Panc1 (cell line): ENCODE data around the gene SLC8A1. TPM values are rescaled to one million over a fixed set of nuclear protein-coding genes. Genes with fewer than 3 reads are reported as not detected.

ENCODE experiments used
- ATAC-seq: fragments of 200-7000 bp; cut with Tn5 transposase; 2 replicates; pipeline ENCODE4 v1.9.1; 2020; ENCODE audit warnings: mild to moderate bottlenecking, moderate library complexity
- BruUV-seq: library from RNA; stranded (reverse); fragments of 400-500 nt; replicated peaks from 2 replicates; lab custom pipeline; 2021; lab: Mats Ljungman, UMichigan
- CTCF ChIA-PET: fragments of 300-600 bp; sonication (Branson Sonifier 250); formaldehyde crosslinking; loops from one replicate; lab custom pipeline; 2022; ENCODE audit warnings: antibody characterized with exemption; lab: Charles Lee
- POLR2A ChIA-PET: fragments of 300-600 bp; sonication (Branson Sonifier 250); formaldehyde crosslinking; loops from one replicate; lab custom pipeline; 2022; ENCODE audit warnings: antibody characterized with exemption; lab: Charles Lee
- DNase-seq: peaks from one replicate; pipeline ENCODE4 v3.0.0-alpha.2; 2010; ENCODE audit warnings: low read depth, low spot score
- H3K27ac ChIP-seq: 2 replicates; pipeline ENCODE4 v1.5.1; 2011; ENCODE audit warnings: mild to moderate bottlenecking, low read length, inconsistent platforms
- H3K27me3 ChIP-seq: fragments of 200-500 bp; sonication (Bioruptor generic); 2 replicates; pipeline ENCODE4 v1.6.0; 2014; ENCODE audit warnings: low read length, inconsistent platforms; ENCODE audit not compliant: control insufficient read depth, insufficient read depth
- H3K36me3 ChIP-seq: fragments of 200-500 bp; sonication (Bioruptor generic); 2 replicates; pipeline ENCODE4 v1.5.1; 2014; ENCODE audit warnings: inconsistent platforms, mild to moderate bottlenecking, low read length, moderate library complexity; ENCODE audit not compliant: control insufficient read depth, insufficient read depth
- H3K4me1 ChIP-seq: 2 replicates; pipeline ENCODE4 v1.5.1; 2011; ENCODE audit warnings: inconsistent platforms, mild to moderate bottlenecking, low read length, moderate library complexity; ENCODE audit not compliant: control insufficient read depth, insufficient read depth
- H3K4me3 ChIP-seq, 2 experiments: 2 replicates each; pipeline ENCODE4 v1.5.1; 2011 to 2012; ENCODE audit warnings: low read depth in 2 of 2, low read length in 2 of 2, mild to moderate bottlenecking in 2 of 2, inconsistent platforms in 1 of 2, moderate library complexity in 1 of 2
- H3K9me3 ChIP-seq: fragments of 200-500 bp; sonication (Bioruptor generic); 2 replicates; pipeline ENCODE4 v1.5.1; 2014; ENCODE audit warnings: low read depth, mild to moderate bottlenecking, inconsistent platforms, low read length, moderate library complexity; ENCODE audit not compliant: control insufficient read depth, insufficient read depth
- CTCF ChIP-seq: fragments of 450-650 bp; IDR thresholded peaks from 2 replicates; pipeline ENCODE4 v1.5.1; 2017; ENCODE audit warnings: mild to moderate bottlenecking
- POLR2AphosphoS5 ChIP-seq: IDR thresholded peaks from 2 replicates; pipeline ENCODE4 v1.6.1; 2012; ENCODE audit warnings: mild to moderate bottlenecking, low read depth, low read length, moderate library complexity
- REST ChIP-seq, 2 experiments: IDR thresholded peaks; 2 replicates each; pipeline ENCODE4 v1.6.1; 2011 to 2012; ENCODE audit warnings: low read depth in 2 of 2, control low read depth in 1 of 2, low read length in 1 of 2, mild to moderate bottlenecking in 1 of 2, moderate library complexity in 1 of 2; ENCODE audit not compliant: insufficient read depth in 1 of 2
- SIN3A ChIP-seq: IDR thresholded peaks from 2 replicates; pipeline ENCODE4 v1.6.1; 2012; ENCODE audit warnings: low read depth, mild to moderate bottlenecking, low read length, moderate library complexity, borderline replicate concordance; ENCODE audit not compliant: insufficient read depth
- TCF7L2 ChIP-seq: IDR thresholded peaks from 2 replicates; pipeline ENCODE4 v1.6.1; 2011; ENCODE audit warnings: mild to moderate bottlenecking, low read depth, low read length, inconsistent platforms
- in situ Hi-C: cut with HindIII; loops from 2 replicates; pipeline ENCODE4 v1.10.0; 2016; ENCODE audit warnings: low sequenced_read_pairs, low pct_unique_long_range_greater_than_20kb
- intact Hi-C: fragments of 100-400 bp; cut with micrococcal nuclease; formaldehyde crosslinking; loops from one replicate; pipeline ENCODE4 v1.10.0; 2022; ENCODE audit not compliant: unreplicated experiment
- total RNA-seq: library from RNA; stranded (reverse); gene quantifications from one replicate; pipeline ENCODE4 v1.2.1, GENCODE V29; 2021; ENCODE audit not compliant: unreplicated experiment

The SLC8A1 gene
- total RNA-seq, 1 experiment from 2014 or later = 0.59 TPM

- intact Hi-C loops = no loop called here
- no peak overlapping the region for H3K27ac ChIP-seq
- no TSS peak for BruUV-seq
- H3K9me3 ChIP-seq = no peaks in the 10 kb centered on the region
- in situ Hi-C loops = no loop called here
- H3K27me3 ChIP-seq = no peaks in the 10 kb centered on the region
- no peak for DNase-seq
- ChIA-PET POLR2A (no interaction called here), CTCF (no interaction called here)
- no peaks in the 10 kb centered on the region for H3K36me3 ChIP-seq
- TF ChIP-seq POLR2AphosphoS5 = no peak
- TF ChIP-seq SIN3A = no peak
- TF ChIP-seq TCF7L2 = no peak
- no peak for TF ChIP-seq REST (IDR thresholded peaks at IDR 0.05; ENCODE audit: insufficient read depth in 1 of 2, low read depth in 2 of 2, low read length in 1 of 2)
- TF ChIP-seq CTCF = no peak
- no peaks in the 10 kb centered on the region for H3K4me1 ChIP-seq
- ATAC-seq = no peak
- no peak overlapping the region for H3K4me3 ChIP-seq
Observed at GRCh38 chr2:40218679-40219078, 233.2 kb downstream of the SLC8A1 start.

GRCh38 chr2:40213619-40214018, 238.3 kb downstream of the SLC8A1 start:
- BruUV-seq = no TSS peak
- POLR2A ChIA-PET = no interaction called here
- no peak for ATAC-seq

More at GRCh38 chr2:40213619-40214018, 238.3 kb downstream of the SLC8A1 start:
- H3K4me1 ChIP-seq = no peaks in the 10 kb centered on the region
- in situ Hi-C loops (no loop called here), intact Hi-C loops (no loop called here)
- CTCF ChIA-PET = no interaction called here
- TF ChIP-seq TCF7L2 = no peak
- no peak for TF ChIP-seq POLR2AphosphoS5
- TF ChIP-seq REST (IDR thresholded peaks at IDR 0.05; ENCODE audit: insufficient read depth in 1 of 2, low read depth in 2 of 2, low read length in 1 of 2) = no peak
- no peak for TF ChIP-seq SIN3A
- no peak for TF ChIP-seq CTCF
- H3K4me3 ChIP-seq = no peak overlapping the region
- no peaks in the 10 kb centered on the region for H3K36me3 ChIP-seq
- no peaks in the 10 kb centered on the region for H3K27me3 ChIP-seq
- no peaks in the 10 kb centered on the region for H3K9me3 ChIP-seq
- no peak for DNase-seq
- H3K27ac ChIP-seq = no peak overlapping the region
